ENCODE measurements around the gene FOXN3.

FOXN3 gene

DNA sequence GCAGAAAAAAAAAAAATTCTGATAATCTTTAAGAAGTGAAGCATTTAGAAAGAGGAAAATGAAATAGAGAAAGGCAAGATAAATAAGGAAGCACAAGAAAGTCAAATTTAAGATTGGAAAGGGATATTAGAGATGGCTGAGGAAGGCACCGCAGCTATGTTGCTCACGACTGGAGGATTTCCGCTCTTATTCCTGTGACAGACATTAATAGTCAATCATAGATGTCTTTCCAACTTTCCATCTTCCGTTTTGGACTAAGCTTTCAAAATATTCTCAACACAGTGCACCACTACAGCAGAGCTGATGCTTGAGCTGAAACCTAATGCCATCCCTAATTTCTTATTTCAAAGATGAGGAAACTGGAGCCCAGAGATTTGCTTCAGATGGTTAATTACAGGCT is 290.6 kb downstream of the FOXN3 start:
- DNase-seq (ENCODE audit: low read depth), result no peak
- TF ChIP-seq, protein P1, sequence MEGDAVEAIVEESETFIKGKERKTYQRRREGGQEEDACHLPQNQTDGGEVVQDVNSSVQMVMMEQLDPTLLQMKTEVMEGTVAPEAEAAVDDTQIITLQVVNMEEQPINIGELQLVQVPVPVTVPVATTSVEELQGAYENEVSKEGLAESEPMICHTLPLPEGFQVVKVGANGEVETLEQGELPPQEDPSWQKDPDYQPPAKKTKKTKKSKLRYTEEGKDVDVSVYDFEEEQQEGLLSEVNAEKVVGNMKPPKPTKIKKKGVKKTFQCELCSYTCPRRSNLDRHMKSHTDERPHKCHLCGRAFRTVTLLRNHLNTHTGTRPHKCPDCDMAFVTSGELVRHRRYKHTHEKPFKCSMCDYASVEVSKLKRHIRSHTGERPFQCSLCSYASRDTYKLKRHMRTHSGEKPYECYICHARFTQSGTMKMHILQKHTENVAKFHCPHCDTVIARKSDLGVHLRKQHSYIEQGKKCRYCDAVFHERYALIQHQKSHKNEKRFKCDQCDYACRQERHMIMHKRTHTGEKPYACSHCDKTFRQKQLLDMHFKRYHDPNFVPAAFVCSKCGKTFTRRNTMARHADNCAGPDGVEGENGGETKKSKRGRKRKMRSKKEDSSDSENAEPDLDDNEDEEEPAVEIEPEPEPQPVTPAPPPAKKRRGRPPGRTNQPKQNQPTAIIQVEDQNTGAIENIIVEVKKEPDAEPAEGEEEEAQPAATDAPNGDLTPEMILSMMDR (IDR thresholded peaks at IDR 0.05; ENCODE audit: insufficient read depth, low read depth, low read length, missing control alignments), result no peak
- H3K4me3 ChIP-seq (ENCODE audit: low read length), result no peak overlapping the region

DNA sequence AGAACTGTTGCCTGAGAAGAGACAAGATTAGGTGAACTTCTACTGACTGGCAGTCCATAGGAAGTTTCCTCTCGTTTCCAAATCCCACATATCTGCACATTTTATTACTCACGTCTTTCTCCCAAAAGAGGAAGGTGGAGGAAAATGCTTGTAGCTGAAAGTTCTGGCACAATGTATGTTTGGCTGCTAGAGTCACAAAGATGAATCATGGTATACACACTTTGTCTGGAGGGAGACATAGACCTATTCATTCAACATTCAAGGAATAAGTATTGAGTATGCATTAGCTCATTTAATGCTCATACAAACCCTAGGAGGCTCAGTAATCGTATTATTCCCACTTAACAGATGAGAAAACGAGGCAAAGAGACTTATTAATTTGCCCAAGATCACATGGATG is 291.8 kb downstream of the FOXN3 start:
- TF ChIP-seq, protein P1 (IDR thresholded peaks at IDR 0.05; ENCODE audit: insufficient read depth, low read depth, low read length, missing control alignments), result no peak
- no peak for DNase-seq (ENCODE audit: low read depth)
- H3K4me3 ChIP-seq (ENCODE audit: low read length), result no peak overlapping the region

DNA sequence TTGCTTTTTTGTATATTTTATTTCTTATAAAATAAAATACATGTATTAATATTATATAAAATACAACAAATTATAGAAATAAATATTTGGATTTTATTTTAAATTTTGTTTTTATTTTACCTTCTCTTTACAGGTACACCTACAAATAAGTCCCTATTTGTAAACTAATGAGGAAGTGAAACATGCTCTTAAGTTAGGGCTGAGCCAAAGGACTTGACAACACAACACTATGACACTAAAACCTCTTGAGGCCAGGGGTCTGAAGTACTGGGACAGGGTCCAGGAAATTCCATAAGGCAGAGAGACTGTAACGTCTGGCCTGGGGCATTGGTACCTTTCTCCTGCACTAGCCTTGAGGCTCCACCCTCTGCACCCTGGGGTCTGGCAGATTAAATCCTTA is 293.2 kb downstream of the FOXN3 start:
- DNase-seq (ENCODE audit: low read depth), result no peak
- TF ChIP-seq, protein P1 (IDR thresholded peaks at IDR 0.05; ENCODE audit: insufficient read depth, low read depth, low read length, missing control alignments), result no peak

DNA sequence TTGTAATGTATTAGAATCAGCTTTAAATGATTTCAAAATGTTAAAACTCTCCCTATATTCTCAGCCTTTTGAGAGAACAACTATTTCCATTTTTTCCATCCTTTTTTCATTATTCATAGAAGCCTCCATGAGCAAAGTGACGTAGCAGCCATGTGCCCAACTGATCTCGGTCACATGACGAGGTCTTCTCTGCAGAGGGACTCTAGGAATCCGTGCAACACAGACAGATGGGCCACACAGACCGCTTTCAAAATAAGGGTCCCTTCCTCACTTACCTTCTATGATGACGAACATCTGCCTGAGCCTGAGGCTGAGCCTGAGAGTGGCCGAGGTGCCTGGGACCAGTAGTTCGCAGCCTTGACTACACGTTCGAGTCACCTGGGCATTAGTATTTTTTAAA is 293.8 kb downstream of the FOXN3 start:
- no peak overlapping the region for H3K4me3 ChIP-seq (ENCODE audit: low read length)
- no peak for DNase-seq (ENCODE audit: low read depth)
- TF ChIP-seq, protein P1 (IDR thresholded peaks at IDR 0.05; ENCODE audit: insufficient read depth, low read depth, low read length, missing control alignments), result no peak

More for the DNA sequence above, 293.2 kb downstream of the FOXN3 start:
- no peak overlapping the region for H3K4me3 ChIP-seq (ENCODE audit: low read length)

DNA sequence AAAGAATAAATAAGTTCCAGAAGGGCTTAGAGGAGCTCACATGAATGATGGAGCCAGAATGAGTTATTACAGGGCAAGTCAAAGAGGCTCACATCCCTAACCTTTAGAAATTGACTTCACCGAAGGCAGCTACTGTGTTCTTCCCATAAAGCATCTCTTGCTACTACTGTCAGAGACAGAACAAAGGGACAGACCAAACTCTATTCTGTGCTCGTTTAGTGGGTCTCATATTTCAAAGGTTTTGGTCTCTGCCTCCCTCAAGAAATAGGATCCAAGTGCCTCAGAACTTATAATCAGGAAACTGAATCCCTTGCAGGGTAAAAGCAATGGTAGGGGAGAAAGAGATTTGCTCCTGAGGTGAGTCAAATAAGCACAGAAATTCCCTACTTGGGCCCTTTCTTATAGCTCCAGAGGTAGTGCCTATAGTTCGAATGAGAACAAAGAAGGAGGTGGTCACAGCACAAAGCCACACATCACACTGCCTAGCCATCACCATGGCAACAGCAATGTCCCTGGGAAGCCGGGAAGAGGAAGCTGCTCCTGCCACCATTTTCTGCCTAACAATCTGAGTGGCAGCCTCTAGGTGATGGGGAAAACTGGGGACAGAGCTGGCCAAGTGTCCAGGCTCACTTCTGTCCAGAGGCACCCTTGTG is 294.9 kb downstream of the FOXN3 start:
- no peak for DNase-seq (ENCODE audit: low read depth)
- H3K4me3 ChIP-seq (ENCODE audit: low read length), result no peak overlapping the region
- TF ChIP-seq, protein P1 (IDR thresholded peaks at IDR 0.05; ENCODE audit: insufficient read depth, low read depth, low read length, missing control alignments), result no peak

DNA sequence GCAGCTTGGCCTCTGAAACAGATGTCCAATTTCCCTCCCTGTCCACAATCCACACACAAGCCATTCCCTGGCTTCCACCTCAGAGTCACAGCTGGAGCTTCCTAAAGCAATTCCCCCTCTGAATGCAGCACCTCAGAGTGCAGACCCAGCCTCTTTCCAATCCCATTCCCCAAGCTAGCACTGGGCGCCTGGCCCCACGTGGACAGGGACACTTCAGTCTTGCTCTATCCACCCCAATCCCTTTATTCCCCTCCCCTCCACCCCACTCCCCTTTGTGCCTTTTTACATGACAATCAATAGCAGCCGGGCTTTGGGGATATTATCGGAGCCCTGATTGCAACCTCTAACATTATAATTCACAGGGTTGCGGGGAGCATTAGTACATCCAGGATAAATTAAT is 300.0 kb downstream of the FOXN3 start:
- TF ChIP-seq, protein P1 (IDR thresholded peaks at IDR 0.05; ENCODE audit: insufficient read depth, low read depth, low read length, missing control alignments), result no peak
- DNase-seq (ENCODE audit: low read depth), result no peak
- no peak overlapping the region for H3K4me3 ChIP-seq (ENCODE audit: low read length)

DNA sequence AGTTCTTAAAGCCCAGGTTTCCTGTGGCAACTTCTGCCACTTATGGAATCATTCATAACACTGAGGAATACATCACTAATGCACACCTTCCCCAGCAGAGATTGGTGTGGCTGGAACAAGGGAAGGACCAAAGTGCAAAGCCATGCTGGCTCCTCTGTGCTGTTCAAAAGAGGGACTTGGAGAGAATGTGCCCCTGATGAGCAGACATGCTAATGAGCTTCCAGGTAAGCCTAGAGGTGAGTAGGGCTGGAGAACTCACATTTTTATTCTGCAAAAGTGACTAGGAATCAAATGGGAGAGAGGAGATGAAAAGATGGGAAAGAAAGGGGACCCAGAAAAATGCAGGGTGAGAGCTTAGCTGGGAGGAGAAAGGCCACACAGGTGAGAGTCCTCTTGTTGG is 302.9 kb downstream of the FOXN3 start:
- DNase-seq (ENCODE audit: low read depth), result no peak
- no peak overlapping the region for H3K4me3 ChIP-seq (ENCODE audit: low read length)
- TF ChIP-seq, protein P1 (IDR thresholded peaks at IDR 0.05; ENCODE audit: insufficient read depth, low read depth, low read length, missing control alignments), result no peak
